Ishikawa (cell line): ENCODE measurements around the gene FBXO3.

Experiments used
- EP300 ChIP-seq: IDR thresholded peaks from 2 replicates; pipeline ENCODE4 v1.6.1; 2012; ENCODE audit warnings: borderline replicate concordance
- FOXM1 ChIP-seq: IDR thresholded peaks from 2 replicates; pipeline ENCODE4 v1.6.1; 2012; ENCODE audit warnings: low read depth, borderline replicate concordance
- TAF1 ChIP-seq: IDR thresholded peaks from 2 replicates; pipeline ENCODE4 v1.6.1; 2012; ENCODE audit warnings: low read depth, mild to moderate bottlenecking

DNA sequence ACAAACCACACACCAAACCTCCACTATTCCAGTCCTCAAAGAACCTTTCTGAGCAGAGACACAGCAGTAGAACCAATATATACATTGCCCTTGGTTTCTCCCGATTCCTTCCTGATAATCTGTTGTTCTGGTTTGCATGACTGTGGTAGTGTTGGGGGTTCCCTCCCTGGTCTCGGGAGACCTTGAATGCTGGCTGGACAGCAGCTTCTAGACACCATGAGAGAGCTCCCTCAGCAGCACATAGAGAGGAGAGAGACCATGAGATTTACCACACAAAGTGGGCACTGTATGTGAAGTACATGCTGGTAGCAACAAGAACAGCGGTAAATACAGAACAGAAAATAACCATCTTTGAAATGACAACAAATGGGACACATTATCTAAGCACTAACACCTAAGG, 76.3 kb downstream of the FBXO3 start:
- TF ChIP-seq EP300, result no peak
- TF ChIP-seq TAF1, result no peak
- TF ChIP-seq FOXM1, result no peak
